HPDE6-E6E7 (cell line): ENCODE measurements around the gene CORO1C.
A peak's percentile ranks its signal among the peaks of the same experiment; 100 is the strongest.
"Not testable (repeated sequence)": the region's sequence is repeated elsewhere in the genome, so short reads cannot be mapped to it uniquely, and the experiment has no call there.

Experiments
- DNase-seq: peaks from one replicate; pipeline ENCODE4 v3.0.0; 2011; ENCODE audit warnings: missing footprints; ENCODE audit errors: extremely low spot score

CORO1C gene

GRCh38 chr12:108753976-108754375 lies 22.7 kb upstream of the CORO1C start:
- no peak for DNase-seq

- no peak for DNase-seq
These were observed 21.1 kb upstream of the CORO1C start for GRCh38 chr12:108752387-108752786.

- no peak for DNase-seq
These were observed 20.5 kb upstream of the CORO1C start for GRCh38 chr12:108751821-108752220.

- not testable (repeated sequence) for DNase-seq
These were observed 19.7 kb upstream of the CORO1C start for GRCh38 chr12:108751003-108751402.

- DNase-seq, result no peak
These were observed 19.2 kb upstream of the CORO1C start for GRCh38 chr12:108750526-108750925.

GRCh38 chr12:108747563-108747962 lies 16.2 kb upstream of the CORO1C start:
- DNase-seq, result no peak

GRCh38 chr12:108745641-108746040 lies 14.3 kb upstream of the CORO1C start:
- no peak for DNase-seq

GRCh38 chr12:108744021-108744897 lies 12.9 kb upstream of the CORO1C start:
- no peak for DNase-seq

- DNase-seq, result no peak
These were observed 6.9 kb upstream of the CORO1C start for GRCh38 chr12:108738170-108738569.

- no peak for DNase-seq
These were observed 4.5 kb upstream of the CORO1C start for GRCh38 chr12:108735855-108736254.

- DNase-seq, result peak; percentile 84
These were observed 3.0 kb upstream of the CORO1C start for GRCh38 chr12:108734200-108734906.

- DNase-seq, result not testable (repeated sequence)
These were observed 1.9 kb upstream of the CORO1C start for GRCh38 chr12:108733230-108733531.

- no peak for DNase-seq
These were observed 1.3 kb upstream of the CORO1C start for GRCh38 chr12:108732489-108733229.

- peak; percentile 84 for DNase-seq
These were observed 646 bp upstream of the CORO1C start for GRCh38 chr12:108731866-108732461.

- peak; percentile 49 for DNase-seq
These were observed 783 bp downstream of the CORO1C start for GRCh38 chr12:108730365-108731104.

GRCh38 chr12:108729612-108730364 lies 1.5 kb downstream of the CORO1C start:
- no peak for DNase-seq

GRCh38 chr12:108728820-108729611 lies 2.3 kb downstream of the CORO1C start:
- no peak for DNase-seq

GRCh38 chr12:108727868-108728735 lies 3.2 kb downstream of the CORO1C start:
- DNase-seq, result no peak

- DNase-seq, result no peak
These were observed 4.2 kb downstream of the CORO1C start for GRCh38 chr12:108727161-108727560.
